OCI-LY7 (cell line): ENCODE measurements around the gene NIPBL. TPM values are rescaled to one million over a fixed set of nuclear protein-coding genes. Genes with fewer than 3 reads are reported as not detected.

ENCODE experiments used
- BruUV-seq: library from RNA; stranded (reverse); fragments of 400-500 nt; replicated peaks from 2 replicates; lab custom pipeline; 2021; lab: Mats Ljungman, UMichigan
- CTCF ChIA-PET: fragments of 300-600 bp; sonication (Branson Sonifier 250); formaldehyde crosslinking; loops from one replicate; lab custom pipeline; 2022; ENCODE audit warnings: antibody characterized with exemption; ENCODE audit not compliant: unreplicated experiment; lab: Charles Lee
- POLR2A ChIA-PET: fragments of 300-600 bp; sonication (Branson Sonifier 250); formaldehyde crosslinking; loops from one replicate; lab custom pipeline; 2022; ENCODE audit warnings: antibody characterized with exemption; lab: Charles Lee
- DNase-seq: peaks from one replicate; pipeline ENCODE4 v3.0.0-alpha.2; 2015; ENCODE audit warnings: low spot score
- H2AFZ ChIP-seq: fragments of 200-600 bp; sonication (generic), shearing (Covaris generic); 2 replicates; pipeline ENCODE4 v1.6.1; 2014; ENCODE audit warnings: mild to moderate bottlenecking, antibody characterized with exemption, low read length, moderate library complexity
- H3K27ac ChIP-seq: fragments of 200-600 bp; sonication (generic); 2 replicates; pipeline ENCODE4 v1.5.1; 2014; ENCODE audit warnings: mixed run types, low read depth, mild to moderate bottlenecking, moderate library complexity, low read length, inconsistent platforms; ENCODE audit not compliant: poor library complexity, severe bottlenecking
- H3K36me3 ChIP-seq: fragments of 200-600 bp; sonication (generic); 2 replicates; pipeline ENCODE4 v1.6.1; 2014; ENCODE audit warnings: mild to moderate bottlenecking, antibody characterized with exemption, low read length, moderate library complexity, mixed read lengths; ENCODE audit not compliant: insufficient read depth
- H3K4me1 ChIP-seq: fragments of 200-600 bp; sonication (generic); 2 replicates; pipeline ENCODE4 v1.5.1; 2014; ENCODE audit warnings: mild to moderate bottlenecking, low read length; ENCODE audit not compliant: insufficient read depth, poor library complexity, severe bottlenecking
- H3K4me2 ChIP-seq: fragments of 200-600 bp; sonication (generic); 2 replicates; pipeline ENCODE4 v1.6.1; 2014; ENCODE audit warnings: mild to moderate bottlenecking, low read length
- H3K4me3 ChIP-seq: fragments of 200-600 bp; sonication (generic); 2 replicates; pipeline ENCODE4 v1.5.1; 2014; ENCODE audit warnings: mild to moderate bottlenecking, low read depth, low read length; ENCODE audit not compliant: poor library complexity, severe bottlenecking
- H3K79me2 ChIP-seq: fragments of 200-600 bp; sonication (generic); 2 replicates; pipeline ENCODE4 v1.6.1; 2016; ENCODE audit warnings: low read depth, mild to moderate bottlenecking, low read length, moderate library complexity, mixed read lengths; ENCODE audit not compliant: insufficient read depth
- H3K9me2 ChIP-seq: fragments of 200-600 bp; sonication (generic); 2 replicates; pipeline ENCODE4 v1.6.1; 2016; ENCODE audit warnings: mild to moderate bottlenecking, low read length, mixed read lengths; ENCODE audit not compliant: insufficient read depth
- H3K9me3 ChIP-seq: fragments of 200-600 bp; sonication (generic); 2 replicates; pipeline ENCODE4 v1.6.1; 2014; ENCODE audit warnings: mild to moderate bottlenecking, mixed run types, low read length, mixed read lengths
- H4K20me1 ChIP-seq: fragments of 200-600 bp; sonication (generic); 2 replicates; pipeline ENCODE4 v1.6.1; 2014; ENCODE audit warnings: mild to moderate bottlenecking, antibody characterized with exemption, low read length, moderate library complexity, mixed read lengths; ENCODE audit not compliant: insufficient read depth
- EZH2phosphoT487 ChIP-seq: fragments of 200-600 bp; sonication (generic); IDR thresholded peaks from 2 replicates; pipeline ENCODE4 v1.6.1; 2018; ENCODE audit warnings: low read depth, borderline replicate concordance, mild to moderate bottlenecking, mixed run types, antibody characterized with exemption, low read length, moderate library complexity, mixed read lengths
- intact Hi-C: fragments of 100-400 bp; cut with micrococcal nuclease; formaldehyde crosslinking; loops from one replicate; pipeline ENCODE4 v1.10.0; 2022; ENCODE audit not compliant: unreplicated experiment
- total RNA-seq, 2 experiments: library from RNA; depleted of rRNA in 1 of 2; stranded (reverse); fragments of >200 nt in 1 of 2; shearing (Covaris generic) in 1 of 2; gene quantifications; 2 replicates each; pipeline ENCODE4 v1.2.3, GENCODE V29; 2014 to 2022
- TF ChIP-seq, protein P1 (sequence below): fragments of 200-600 bp; sonication (generic); conservative IDR thresholded peaks from 2 replicates; pipeline ENCODE4 v1.5.1; 2014; ENCODE audit warnings: mild to moderate bottlenecking, antibody characterized with exemption, low read length, moderate library complexity, mixed read lengths

The NIPBL gene
- total RNA-seq, 2 experiments from 2014 or later: 24.9 to 56.1 TPM

DNA sequence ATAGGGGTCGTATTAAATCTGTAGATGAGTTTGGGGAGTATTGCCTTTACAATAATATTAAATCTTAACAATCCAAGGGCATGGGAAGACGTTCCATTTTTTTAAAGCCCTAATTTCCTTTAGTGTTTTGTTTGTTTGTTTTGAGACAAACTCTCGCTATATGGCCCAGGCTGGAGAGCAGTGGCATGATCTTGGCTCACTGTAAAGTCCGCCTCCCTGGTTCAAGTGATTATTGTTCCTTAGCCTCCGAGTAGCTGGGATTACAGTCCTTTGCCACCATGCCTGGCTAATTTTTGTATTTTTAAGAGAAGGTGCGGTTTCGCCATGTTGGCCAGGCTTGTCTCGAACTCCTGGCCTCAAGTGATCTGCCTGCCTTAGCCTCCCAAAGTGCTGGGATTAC is 19.9 kb downstream of the NIPBL start:
- Histone ChIP-seq H3K4me1 (no peaks in the 10 kb centered on the region), H3K4me3 (no peak overlapping the region), H3K9me2 (no peaks in the 10 kb centered on the region), H3K9me3 (peaks cover 3% of the 10 kb centered on the region; the same call in 1 of the 2 replicates), H3K27ac (no peak overlapping the region), H2AFZ (no peak overlapping the region), H3K36me3 (peaks cover 13% of the 10 kb centered on the region), H3K4me2 (no peak overlapping the region), H4K20me1 (peaks cover 30% of the 10 kb centered on the region), H3K79me2 (peaks cover 94% of the 10 kb centered on the region)
- DNase-seq: no peak
- intact Hi-C loops: no loop called here
- no TSS peak for BruUV-seq
- CTCF ChIA-PET: no interaction called here
- TF ChIP-seq, protein P1, sequence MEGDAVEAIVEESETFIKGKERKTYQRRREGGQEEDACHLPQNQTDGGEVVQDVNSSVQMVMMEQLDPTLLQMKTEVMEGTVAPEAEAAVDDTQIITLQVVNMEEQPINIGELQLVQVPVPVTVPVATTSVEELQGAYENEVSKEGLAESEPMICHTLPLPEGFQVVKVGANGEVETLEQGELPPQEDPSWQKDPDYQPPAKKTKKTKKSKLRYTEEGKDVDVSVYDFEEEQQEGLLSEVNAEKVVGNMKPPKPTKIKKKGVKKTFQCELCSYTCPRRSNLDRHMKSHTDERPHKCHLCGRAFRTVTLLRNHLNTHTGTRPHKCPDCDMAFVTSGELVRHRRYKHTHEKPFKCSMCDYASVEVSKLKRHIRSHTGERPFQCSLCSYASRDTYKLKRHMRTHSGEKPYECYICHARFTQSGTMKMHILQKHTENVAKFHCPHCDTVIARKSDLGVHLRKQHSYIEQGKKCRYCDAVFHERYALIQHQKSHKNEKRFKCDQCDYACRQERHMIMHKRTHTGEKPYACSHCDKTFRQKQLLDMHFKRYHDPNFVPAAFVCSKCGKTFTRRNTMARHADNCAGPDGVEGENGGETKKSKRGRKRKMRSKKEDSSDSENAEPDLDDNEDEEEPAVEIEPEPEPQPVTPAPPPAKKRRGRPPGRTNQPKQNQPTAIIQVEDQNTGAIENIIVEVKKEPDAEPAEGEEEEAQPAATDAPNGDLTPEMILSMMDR: no peak
- no peak for TF ChIP-seq EZH2phosphoT487
- POLR2A ChIA-PET: no interaction called here

DNA sequence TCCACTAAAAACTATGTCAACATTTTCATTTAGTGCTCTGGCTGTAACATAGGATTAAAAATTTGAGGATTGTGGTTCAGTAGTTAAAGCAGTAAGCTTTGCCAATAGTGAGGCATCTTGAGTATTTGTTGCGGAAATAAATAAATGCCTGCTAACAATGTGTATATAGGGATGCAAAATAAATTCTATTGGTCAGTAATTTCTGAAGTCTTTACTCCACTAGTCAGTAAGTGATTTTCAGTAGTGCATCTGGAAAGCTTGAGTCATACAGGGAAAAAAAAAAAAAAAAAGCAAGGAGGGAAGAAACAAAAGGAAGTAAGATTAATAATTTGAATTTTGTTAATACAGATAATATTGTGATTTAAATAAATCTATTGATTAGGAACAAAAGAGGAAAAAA is 21.0 kb downstream of the NIPBL start:
- no peak overlapping the region for H2AFZ ChIP-seq
- no peak for TF ChIP-seq EZH2phosphoT487
- TF ChIP-seq, protein P1: no peak
- peaks cover 99% of the 10 kb centered on the region for H3K79me2 ChIP-seq
- peaks cover 7% of the 10 kb centered on the region for H3K36me3 ChIP-seq
- peaks cover 10% of the 10 kb centered on the region; the same call in 1 of the 2 replicates for H3K9me3 ChIP-seq
- no peaks in the 10 kb centered on the region for H3K4me1 ChIP-seq
- no peak overlapping the region for H3K4me2 ChIP-seq
- H3K9me2 ChIP-seq: no peaks in the 10 kb centered on the region
- H4K20me1 ChIP-seq: peaks cover 30% of the 10 kb centered on the region
- no peak overlapping the region for H3K27ac ChIP-seq
- H3K4me3 ChIP-seq: no peak overlapping the region
- DNase-seq: no peak
- intact Hi-C loops: no loop called here
- no TSS peak for BruUV-seq
- ChIA-PET CTCF (no interaction called here), POLR2A (no interaction called here)

DNA sequence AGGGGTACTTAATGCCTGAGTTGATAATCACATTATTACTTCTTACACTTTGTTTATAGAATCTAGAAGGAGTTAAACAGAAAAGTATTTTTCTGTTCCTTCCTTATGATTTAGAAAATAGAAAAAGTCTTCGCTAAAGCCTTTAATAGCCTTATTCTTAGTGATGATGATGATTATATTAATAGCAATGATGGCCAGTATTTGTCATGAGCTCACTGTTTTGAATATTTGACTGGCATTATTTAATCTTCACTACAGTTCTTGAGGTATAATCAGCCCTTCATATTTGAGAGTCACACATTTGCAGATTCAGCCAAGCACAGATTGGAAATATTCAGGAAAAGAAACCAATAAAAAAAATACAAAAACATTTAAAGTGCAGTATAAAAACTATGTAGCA is 23.3 kb downstream of the NIPBL start:
- no peak for DNase-seq
- POLR2A ChIA-PET: interaction anchor here (1.0 kb wide), 1 partner anchor 13 kb away, joined by 4 read pairs; no protein-coding TSS in a partner anchor

More for the DNA sequence above, 23.3 kb downstream of the NIPBL start:
- Histone ChIP-seq H4K20me1 (peaks cover 25% of the 10 kb centered on the region; the same call in 1 of the 2 replicates), H3K27ac (no peak overlapping the region), H3K36me3 (peaks cover 7% of the 10 kb centered on the region), H3K9me2 (no peaks in the 10 kb centered on the region), H3K4me3 (no peak overlapping the region), H3K4me1 (no peaks in the 10 kb centered on the region), H3K9me3 (peaks cover 10% of the 10 kb centered on the region; the same call in 1 of the 2 replicates), H3K4me2 (no peak overlapping the region), H2AFZ (no peak overlapping the region), H3K79me2 (peaks cover 100% of the 10 kb centered on the region)
- BruUV-seq: no TSS peak
- CTCF ChIA-PET: no interaction called here
- intact Hi-C loops: no loop called here
- TF ChIP-seq, protein P1: no peak
- TF ChIP-seq EZH2phosphoT487: no peak
